GOT3 (cell line): Measurements from ENCODE around the gene PLA2G4E.

Source experiments
- DNase-seq: peaks from one replicate; lab custom pipeline; 2025; ENCODE audit warnings: mixed read lengths; lab: John Stamatoyannopoulos, UW

Gene PLA2G4E

DNA sequence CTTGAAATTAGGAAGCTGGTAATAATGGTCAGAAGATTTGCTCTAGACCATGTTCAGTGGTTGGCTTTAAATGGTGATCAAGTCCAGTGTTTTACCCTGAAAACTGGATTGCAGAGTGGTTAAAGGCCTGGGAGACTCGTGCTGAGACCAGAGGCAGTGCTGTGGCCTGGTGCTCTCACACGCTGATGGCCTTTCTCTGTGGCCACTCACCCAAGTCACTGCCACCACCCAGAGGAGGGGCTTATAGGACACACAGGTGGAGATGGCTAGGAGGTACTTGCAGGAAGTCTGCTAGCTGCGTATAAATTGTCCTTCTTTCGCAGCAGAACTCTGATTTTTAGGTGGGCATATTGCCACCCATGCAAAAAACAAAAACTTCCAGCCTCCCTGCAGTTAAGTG, 42.3 kb downstream of the PLA2G4E start:
- DNase-seq, result no peak

DNA sequence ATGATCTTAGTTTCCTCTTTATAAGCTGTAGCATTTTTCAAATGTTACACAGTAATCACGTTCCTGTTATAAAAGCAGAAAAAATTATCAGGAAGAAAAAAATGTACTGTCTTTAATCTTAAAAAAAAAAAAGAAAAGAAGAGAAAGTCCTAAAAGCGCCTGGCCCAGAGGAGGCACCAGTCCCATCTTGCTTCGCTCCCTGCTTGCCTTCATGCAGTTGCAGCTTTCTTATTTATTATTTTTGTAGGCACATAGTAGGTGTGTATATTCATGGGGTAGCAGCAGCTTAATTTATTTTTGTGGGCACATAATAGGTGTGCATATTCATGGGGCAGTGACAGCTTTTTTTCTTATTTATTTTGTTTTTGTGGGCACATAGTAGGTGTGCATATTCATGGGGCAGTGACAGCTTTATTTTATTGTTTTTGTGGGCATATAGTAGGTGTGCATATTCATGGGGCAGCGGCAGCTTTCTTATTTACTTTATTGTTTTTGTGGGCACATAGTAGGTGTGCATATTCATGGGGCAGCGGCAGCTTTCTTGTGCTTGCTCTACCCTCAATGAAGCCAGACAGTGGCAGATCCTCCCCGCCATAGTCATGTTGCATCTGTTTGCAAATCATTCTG, 43.0 kb downstream of the PLA2G4E start:
- DNase-seq, result no peak

DNA sequence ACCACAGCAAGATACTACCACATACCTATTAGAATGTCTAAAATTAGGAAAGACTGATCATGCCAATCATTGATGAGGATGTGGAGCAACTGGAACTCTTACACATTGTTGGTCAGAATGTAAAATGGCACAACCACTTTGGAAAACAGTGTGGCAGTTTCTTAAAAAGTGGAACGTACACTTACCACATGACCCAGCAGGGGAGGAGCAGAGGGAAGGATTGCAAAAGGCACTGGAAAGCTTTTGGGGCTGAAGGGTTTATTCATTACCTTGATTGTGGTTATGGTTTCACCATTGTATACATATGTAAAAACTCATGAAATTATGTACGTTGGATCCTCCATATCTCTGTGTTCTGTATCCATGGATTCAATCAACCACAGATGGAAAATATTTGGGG, 45.2 kb downstream of the PLA2G4E start:
- DNase-seq, result no peak

GRCh38 chr15:41974041-41974440, 46.8 kb downstream of the PLA2G4E start:
- no peak for DNase-seq

DNA sequence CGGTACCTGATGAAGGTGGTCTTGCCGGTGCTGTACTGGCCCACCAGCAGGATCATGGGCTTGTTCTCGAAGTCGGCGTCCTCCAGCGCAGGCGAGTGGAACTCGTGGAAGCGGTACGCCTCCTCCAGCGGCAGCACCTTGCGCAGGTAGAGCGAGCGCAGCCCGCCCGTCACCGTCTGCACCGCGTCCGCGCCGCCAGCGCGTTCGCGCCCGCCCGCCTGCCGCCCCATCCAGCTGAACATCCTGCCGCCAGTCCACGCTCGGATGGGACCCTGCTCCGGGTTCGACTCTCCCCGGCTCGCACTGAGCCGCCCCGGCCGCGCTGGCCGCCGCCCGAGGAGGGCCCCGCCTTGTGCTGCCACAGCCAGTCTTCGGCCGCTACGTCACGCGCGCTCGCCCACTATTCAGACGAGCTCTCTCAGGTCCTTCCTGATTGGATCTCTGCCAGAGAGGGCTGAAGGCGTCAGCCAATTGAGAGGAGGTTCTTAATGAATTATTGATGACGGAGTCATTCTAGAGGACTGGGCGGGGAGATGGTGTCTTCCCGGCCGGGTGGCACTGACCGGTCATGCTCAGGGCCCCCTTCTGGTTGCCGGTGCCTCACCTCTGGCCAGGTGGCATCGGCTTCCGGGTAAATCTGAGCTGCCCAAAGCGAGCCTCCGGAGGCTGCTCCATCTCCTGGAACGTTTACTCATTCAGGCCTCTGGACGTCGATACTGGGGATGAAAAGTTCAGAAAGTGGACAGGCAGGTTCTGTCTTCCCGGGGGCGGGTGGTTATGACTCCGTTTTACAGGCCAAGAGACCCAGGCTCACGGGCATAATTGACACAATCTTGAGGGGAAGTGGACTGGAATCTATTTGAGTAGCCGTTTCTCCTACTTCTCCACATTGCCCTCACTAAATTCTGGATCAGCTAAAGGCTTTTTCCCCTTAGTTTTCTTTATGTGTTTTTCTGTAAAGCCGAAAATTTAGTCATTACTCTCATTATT, 48.3 kb downstream of the PLA2G4E start, which contains the start of gene EHD4:
EHD4 (minus strand) TSS at position 305 of the 990 bp plus-strand sequence; CDS start at position 242, 63 bp downstream.
- peak; percentile 82 for DNase-seq

- no peak for DNase-seq
Observed at GRCh38 chr15:41971895-41972252, 49.0 kb downstream of the PLA2G4E start.

DNA sequence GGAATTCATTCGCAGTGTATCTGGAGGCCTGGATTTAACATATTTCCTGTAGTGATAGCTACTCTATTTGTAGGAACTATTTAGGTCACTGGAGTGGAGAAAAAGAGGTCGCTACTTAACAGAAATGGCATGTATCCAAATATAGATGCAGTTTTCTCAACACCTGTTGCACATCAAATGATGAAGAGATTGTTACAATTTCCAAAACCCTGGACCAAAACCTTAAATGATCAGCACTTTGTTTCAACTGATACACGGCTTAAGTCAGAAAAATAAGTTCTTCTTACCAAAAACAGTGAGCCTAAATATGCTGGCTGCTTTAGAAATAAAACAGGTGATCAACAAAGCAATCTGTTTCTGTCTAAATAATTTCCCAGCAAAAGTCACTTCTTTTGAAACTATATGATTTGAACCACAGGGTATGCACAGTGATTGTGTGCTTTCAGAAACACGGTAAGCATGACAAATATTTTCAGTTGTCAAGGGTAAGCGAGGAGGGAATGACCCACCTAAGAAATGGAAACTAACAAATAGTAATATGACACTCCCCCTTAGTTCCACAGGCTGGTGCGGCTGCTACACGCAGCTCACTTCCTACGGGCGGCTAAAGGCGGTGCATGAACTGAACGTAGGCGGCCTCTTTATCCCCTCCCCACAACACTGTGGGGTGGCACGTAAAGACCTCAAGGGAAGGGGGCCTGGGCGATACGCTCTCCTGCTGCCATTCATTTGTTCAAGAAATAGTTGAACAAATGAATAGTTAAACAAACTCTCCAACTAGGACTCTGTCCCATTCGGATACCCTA, 49.5 kb downstream of the PLA2G4E start:
- DNase-seq, result no peak

DNA sequence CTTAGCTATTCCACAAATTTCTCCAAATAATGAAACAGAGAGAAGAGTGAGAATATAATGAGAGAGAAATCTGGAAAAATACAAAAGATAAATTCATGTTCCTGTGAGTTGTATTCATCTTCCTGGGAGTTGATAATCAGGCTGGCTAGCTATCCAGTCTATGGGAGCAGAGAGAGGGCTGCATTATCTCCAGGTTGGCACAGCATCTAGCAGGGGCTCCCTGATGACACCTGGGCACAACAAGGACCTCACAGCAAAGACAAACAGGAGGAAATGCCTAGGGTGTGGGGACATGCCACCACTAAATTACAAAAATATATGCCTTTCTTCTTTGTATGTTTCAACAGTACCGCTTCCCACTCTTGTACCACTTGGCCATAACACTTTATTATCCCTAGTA, 50.4 kb downstream of the PLA2G4E start:
- no peak for DNase-seq

DNA sequence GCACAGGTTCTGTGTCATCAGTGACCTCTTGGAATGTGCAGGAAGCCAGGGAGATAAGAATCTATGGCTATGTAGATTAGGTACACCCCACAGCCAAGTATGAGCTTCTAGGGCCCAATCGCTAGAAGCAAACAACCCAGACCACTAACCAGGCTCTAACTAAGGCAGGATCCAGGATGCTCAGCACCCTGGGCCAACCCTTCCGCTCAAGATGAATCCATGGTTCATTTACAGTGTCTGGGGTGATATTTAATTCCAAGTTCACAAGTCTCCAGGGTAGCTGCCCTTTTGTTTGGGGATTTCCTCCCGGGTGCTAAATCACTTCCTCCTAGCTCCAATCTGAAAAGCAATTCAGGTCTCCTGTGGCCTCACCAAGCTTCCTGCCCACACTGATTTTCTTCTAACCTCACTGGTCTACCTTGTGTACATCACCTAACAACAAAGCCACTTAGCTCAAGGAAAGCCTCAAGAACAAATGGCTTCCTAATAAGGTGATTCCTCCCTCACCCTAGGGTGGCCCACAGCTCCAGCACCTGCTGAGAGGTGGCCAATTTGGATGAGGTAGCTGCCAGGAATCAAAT, 50.9 kb downstream of the PLA2G4E start:
- DNase-seq, result no peak

DNA sequence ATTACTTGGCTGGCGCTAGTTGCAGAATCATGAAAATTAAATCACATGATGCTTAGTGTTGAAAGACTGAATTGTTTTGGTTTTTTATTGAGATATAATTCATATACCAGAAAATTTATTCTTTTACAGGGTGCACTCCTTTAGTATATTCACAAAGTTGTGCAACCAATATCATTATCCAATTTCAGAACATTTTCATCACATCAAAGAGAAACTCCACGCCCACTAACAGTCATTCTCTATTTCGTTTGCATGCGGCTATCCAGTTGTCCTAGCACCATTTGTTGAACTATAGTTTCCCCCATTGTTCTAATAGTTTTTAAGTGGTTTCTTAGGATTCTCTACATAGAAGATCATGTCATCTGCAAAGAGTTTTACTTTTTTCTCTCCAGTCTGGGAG, 52.1 kb downstream of the PLA2G4E start:
- no peak for DNase-seq

DNA sequence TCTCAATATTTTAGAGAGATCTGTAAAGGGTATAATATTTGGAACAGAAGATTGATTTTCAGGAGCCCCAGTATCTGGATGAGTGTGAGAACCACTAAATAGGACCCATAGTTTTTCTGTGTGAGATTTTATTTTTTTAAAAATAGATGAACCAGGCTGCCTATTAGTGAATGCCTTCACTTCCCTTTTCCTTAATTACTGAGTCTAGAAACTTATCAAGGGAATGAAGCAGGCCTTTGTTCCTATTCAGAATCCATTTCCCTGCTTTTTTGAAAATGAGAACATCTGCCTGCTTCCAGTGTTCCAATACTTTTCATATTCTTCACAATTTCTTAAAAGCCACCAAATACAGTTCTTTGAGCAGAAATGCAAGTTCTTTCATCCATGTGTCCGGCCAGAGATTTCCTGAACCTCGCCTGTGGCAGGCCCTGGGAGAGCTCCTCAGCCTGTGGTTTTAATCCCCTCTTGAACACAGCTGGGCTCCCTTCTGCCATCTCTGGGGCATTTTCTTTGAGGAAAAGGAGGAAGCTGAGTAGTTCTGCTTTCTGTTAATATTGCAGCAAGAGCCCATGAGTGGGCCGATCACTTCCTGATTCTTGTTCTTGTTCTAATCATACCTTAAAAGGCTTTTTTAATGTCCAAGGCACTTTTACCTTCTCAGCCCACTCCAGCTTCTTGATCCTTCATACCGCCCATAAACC, 53.2 kb downstream of the PLA2G4E start:
- no peak for DNase-seq

DNA sequence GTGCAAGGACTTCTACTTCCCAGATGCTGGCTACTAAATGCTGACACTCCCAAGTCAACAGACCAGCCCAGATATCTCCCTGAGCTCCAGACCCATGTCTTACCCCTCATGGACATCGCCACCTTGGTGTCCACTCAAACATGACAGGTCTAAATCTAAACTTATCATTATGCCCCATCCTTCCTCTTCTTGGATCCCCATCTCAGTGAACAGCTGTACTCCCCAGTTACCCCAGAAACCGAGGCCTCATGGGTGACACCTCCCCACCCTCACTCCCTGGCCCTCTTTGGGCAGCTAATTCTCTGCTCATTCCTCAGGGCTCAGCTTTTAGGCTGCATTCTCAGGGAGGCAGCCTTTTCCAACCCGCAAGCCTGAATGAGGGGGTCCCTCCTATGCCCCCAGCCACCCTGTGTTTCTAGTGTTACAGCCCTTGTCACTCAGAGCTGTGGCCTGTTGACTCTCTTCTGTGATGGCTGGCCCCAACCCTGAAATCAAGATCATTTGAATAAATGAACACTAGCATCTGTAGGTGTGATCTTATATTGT, 53.8 kb downstream of the PLA2G4E start:
- no peak for DNase-seq

DNA sequence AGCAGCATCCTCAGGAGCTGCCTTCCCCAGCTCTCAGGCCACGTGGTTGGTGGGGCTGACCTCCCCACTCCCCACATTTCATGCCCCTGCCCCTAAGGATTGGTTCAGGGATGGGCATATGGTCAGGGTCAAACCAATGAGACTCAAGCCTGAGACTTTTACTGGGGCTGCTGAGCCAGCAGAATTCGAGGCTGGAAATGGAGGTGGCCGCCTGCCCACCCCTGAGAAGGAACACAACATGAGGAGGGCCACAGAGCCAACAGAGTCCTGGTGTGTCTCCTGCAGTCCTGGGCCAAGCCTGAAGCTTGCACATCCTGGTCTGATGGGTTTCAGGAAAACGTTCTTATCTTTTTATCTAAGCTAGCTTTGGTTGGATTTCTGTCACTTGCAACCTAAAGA, 54.4 kb downstream of the PLA2G4E start:
- DNase-seq, result no peak

- no peak for DNase-seq
Observed at GRCh38 chr15:41965441-41966413, 55.1 kb downstream of the PLA2G4E start.

DNA sequence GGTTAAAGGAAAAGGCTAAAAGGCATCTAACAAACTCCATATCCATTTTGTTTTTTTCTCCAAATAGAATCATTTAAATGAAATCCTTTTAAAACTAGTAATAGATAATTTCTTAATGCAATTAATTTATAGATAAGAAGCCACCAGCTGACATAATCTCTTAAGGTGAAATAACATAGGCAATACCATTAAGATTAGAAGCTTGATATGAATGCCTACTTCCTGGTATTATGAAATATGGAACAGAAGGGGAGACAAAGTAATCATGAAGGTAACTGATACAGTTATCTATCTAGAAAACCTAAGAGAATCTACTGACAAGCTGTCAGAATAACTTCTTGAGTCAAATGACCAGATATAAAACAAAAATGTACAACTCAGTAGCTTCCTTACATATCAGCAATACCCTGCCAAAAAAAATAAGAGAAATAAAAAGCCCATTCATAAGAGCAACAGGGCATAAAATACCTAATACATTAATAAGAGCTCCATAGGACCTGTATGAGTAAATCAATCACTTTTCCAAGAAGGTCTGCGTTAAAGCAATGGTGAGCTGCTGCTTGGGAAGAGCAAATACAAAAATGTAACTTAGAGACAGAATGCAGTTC, 59.1 kb downstream of the PLA2G4E start:
- DNase-seq, result no peak

GRCh38 chr15:41961001-41961518, 59.8 kb downstream of the PLA2G4E start:
- no peak for DNase-seq

GRCh38 chr15:41958002-41958420, 62.8 kb downstream of the PLA2G4E start:
- DNase-seq, result no peak

DNA sequence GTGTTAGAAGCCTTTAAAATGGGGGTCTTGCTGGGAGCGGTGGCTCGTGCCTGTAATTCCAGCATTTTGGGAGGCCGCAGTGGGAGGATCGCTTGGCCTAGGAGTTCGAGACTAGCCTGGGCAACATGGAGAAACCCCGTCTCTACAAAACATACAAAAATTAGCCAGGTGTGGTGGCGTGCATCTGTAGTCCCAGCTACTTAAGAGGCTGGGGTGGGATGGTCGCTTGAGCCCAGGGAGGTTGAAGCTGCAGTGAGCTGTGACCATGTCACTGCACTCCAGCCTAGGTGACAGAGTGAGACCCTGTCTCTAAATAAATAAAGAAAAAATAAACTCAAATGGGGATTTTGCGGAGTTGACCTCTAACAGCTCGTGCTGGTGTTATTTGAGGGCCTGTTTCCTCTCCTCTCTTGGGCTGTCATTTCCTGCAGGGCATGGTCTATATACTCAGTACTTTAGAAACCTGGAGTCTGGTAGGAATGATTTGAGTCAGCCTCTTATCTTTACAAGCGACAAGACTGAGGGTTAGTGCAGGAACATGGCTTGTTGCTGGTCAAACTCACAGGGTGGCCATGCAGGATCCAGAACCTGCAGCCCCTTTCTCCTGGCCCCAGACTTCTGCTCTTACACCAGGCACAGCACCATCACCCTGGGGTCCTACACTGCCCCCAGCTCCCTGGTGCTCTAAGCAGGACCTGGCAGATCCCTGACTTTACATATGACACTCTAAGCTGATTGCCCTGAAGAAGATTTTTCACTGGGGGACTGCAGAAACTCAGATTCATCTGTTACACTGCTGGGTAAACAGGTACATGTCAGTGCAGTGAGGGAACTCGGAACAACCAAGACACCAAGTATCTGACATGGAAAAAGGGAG, 63.6 kb downstream of the PLA2G4E start:
- DNase-seq, result no peak
